Activated naive CD8-positive, alpha-beta T cell (primary cell): Measurements from ENCODE around the gene ZPR1.

Experiments used
- H3K27ac Mint-ChIP-seq: one replicate; pipeline ENCODE4 v1.8.0; 2021; ENCODE audit warnings: mixed read lengths
- H3K27me3 Mint-ChIP-seq: one replicate; pipeline ENCODE4 v1.8.0; 2021; ENCODE audit warnings: mixed read lengths
- H3K36me3 Mint-ChIP-seq: one replicate; pipeline ENCODE4 v1.8.0; 2021; ENCODE audit warnings: mixed read lengths
- H3K4me1 Mint-ChIP-seq: one replicate; pipeline ENCODE4 v1.8.0; 2021; ENCODE audit warnings: low read depth, mixed read lengths
- H3K4me3 Mint-ChIP-seq: one replicate; pipeline ENCODE4 v1.8.0; 2021; ENCODE audit warnings: mild to moderate bottlenecking, mixed read lengths
- H3K9me3 Mint-ChIP-seq: one replicate; pipeline ENCODE4 v1.8.0; 2021; ENCODE audit warnings: low read depth, mixed read lengths

ZPR1 gene

GRCh38 chr11:116791002-116791812 lies 3.4 kb upstream of the ZPR1 start:
- no peak overlapping the region for H3K27ac Mint-ChIP-seq
- peaks cover 24% of the 10 kb centered on the region for H3K4me1 Mint-ChIP-seq
- H3K4me3 Mint-ChIP-seq: peak overlapping the region; percentile 42
- H3K36me3 Mint-ChIP-seq: peaks cover 3% of the 10 kb centered on the region
- no peaks in the 10 kb centered on the region for H3K9me3 Mint-ChIP-seq
- no peaks in the 10 kb centered on the region for H3K27me3 Mint-ChIP-seq

GRCh38 chr11:116790167-116791001 lies 2.6 kb upstream of the ZPR1 start:
- Mint-ChIP-seq H3K9me3 (no peaks in the 10 kb centered on the region), H3K4me3 (no peak overlapping the region), H3K4me1 (peaks cover 33% of the 10 kb centered on the region), H3K27ac (no peak overlapping the region), H3K36me3 (peaks cover 3% of the 10 kb centered on the region), H3K27me3 (no peaks in the 10 kb centered on the region)

- Mint-ChIP-seq H3K9me3 (no peaks in the 10 kb centered on the region), H3K36me3 (peaks cover 3% of the 10 kb centered on the region), H3K27ac (no peak overlapping the region), H3K27me3 (no peaks in the 10 kb centered on the region), H3K4me1 (peaks cover 44% of the 10 kb centered on the region), H3K4me3 (peak overlapping the region; percentile 99)
Observed at GRCh38 chr11:116788975-116789374, 1.2 kb upstream of the ZPR1 start.

- Mint-ChIP-seq H3K36me3 (peaks cover 3% of the 10 kb centered on the region), H3K27ac (peak overlapping the region; percentile 95), H3K4me1 (peaks cover 44% of the 10 kb centered on the region), H3K9me3 (no peaks in the 10 kb centered on the region), H3K27me3 (no peaks in the 10 kb centered on the region), H3K4me3 (peak overlapping the region; percentile 99)
Observed at GRCh38 chr11:116788534-116788933, 711 bp upstream of the ZPR1 start.

GRCh38 chr11:116787436-116787785 lies 412 bp downstream of the ZPR1 start:
- peak overlapping the region; percentile 90 for H3K27ac Mint-ChIP-seq
- H3K27me3 Mint-ChIP-seq: no peaks in the 10 kb centered on the region
- H3K36me3 Mint-ChIP-seq: peaks cover 6% of the 10 kb centered on the region
- no peaks in the 10 kb centered on the region for H3K9me3 Mint-ChIP-seq
- peak overlapping the region; percentile 99 for H3K4me3 Mint-ChIP-seq
- peaks cover 53% of the 10 kb centered on the region for H3K4me1 Mint-ChIP-seq

GRCh38 chr11:116786966-116787365 lies 857 bp downstream of the ZPR1 start:
- H3K27me3 Mint-ChIP-seq: no peaks in the 10 kb centered on the region
- peaks cover 6% of the 10 kb centered on the region for H3K36me3 Mint-ChIP-seq
- peaks cover 57% of the 10 kb centered on the region for H3K4me1 Mint-ChIP-seq
- H3K27ac Mint-ChIP-seq: peak overlapping the region; percentile 90
- H3K4me3 Mint-ChIP-seq: peak overlapping the region; percentile 99
- H3K9me3 Mint-ChIP-seq: no peaks in the 10 kb centered on the region

- peaks cover 59% of the 10 kb centered on the region for H3K4me1 Mint-ChIP-seq
- H3K27ac Mint-ChIP-seq: peak overlapping the region; percentile 59
- H3K4me3 Mint-ChIP-seq: peak overlapping the region; percentile 99
- H3K27me3 Mint-ChIP-seq: no peaks in the 10 kb centered on the region
- H3K36me3 Mint-ChIP-seq: peaks cover 7% of the 10 kb centered on the region
- H3K9me3 Mint-ChIP-seq: no peaks in the 10 kb centered on the region
Observed at GRCh38 chr11:116786326-116786725, 1.5 kb downstream of the ZPR1 start.

GRCh38 chr11:116782728-116783127 lies 5.1 kb downstream of the ZPR1 start:
- peaks cover 15% of the 10 kb centered on the region for H3K36me3 Mint-ChIP-seq
- H3K27me3 Mint-ChIP-seq: no peaks in the 10 kb centered on the region
- no peaks in the 10 kb centered on the region for H3K9me3 Mint-ChIP-seq
- H3K4me1 Mint-ChIP-seq: peaks cover 67% of the 10 kb centered on the region
- no peak overlapping the region for H3K4me3 Mint-ChIP-seq
- H3K27ac Mint-ChIP-seq: peak overlapping the region; percentile 28

GRCh38 chr11:116778556-116778955 lies 9.3 kb downstream of the ZPR1 start:
- Mint-ChIP-seq H3K36me3 (peaks cover 23% of the 10 kb centered on the region), H3K4me3 (no peak overlapping the region), H3K27me3 (no peaks in the 10 kb centered on the region), H3K4me1 (peaks cover 59% of the 10 kb centered on the region), H3K27ac (peak overlapping the region; percentile 58), H3K9me3 (no peaks in the 10 kb centered on the region)

- no peaks in the 10 kb centered on the region for H3K27me3 Mint-ChIP-seq
- H3K4me3 Mint-ChIP-seq: no peak overlapping the region
- peak overlapping the region; percentile 93 for H3K27ac Mint-ChIP-seq
- peaks cover 52% of the 10 kb centered on the region for H3K4me1 Mint-ChIP-seq
- H3K36me3 Mint-ChIP-seq: peaks cover 20% of the 10 kb centered on the region
- no peaks in the 10 kb centered on the region for H3K9me3 Mint-ChIP-seq
Observed at GRCh38 chr11:116777056-116777455, 10.8 kb downstream of the ZPR1 start.

GRCh38 chr11:116776522-116776984 lies 11.3 kb downstream of the ZPR1 start:
- H3K9me3 Mint-ChIP-seq: no peaks in the 10 kb centered on the region
- peak overlapping the region; percentile 93 for H3K27ac Mint-ChIP-seq
- H3K4me3 Mint-ChIP-seq: no peak overlapping the region
- H3K4me1 Mint-ChIP-seq: peaks cover 56% of the 10 kb centered on the region
- no peaks in the 10 kb centered on the region for H3K27me3 Mint-ChIP-seq
- peaks cover 20% of the 10 kb centered on the region for H3K36me3 Mint-ChIP-seq

GRCh38 chr11:116775975-116776374 lies 11.8 kb downstream of the ZPR1 start:
- H3K27me3 Mint-ChIP-seq: no peaks in the 10 kb centered on the region
- peak overlapping the region; percentile 61 for H3K4me3 Mint-ChIP-seq
- H3K27ac Mint-ChIP-seq: peak overlapping the region; percentile 93
- H3K4me1 Mint-ChIP-seq: peaks cover 56% of the 10 kb centered on the region
- H3K9me3 Mint-ChIP-seq: no peaks in the 10 kb centered on the region
- H3K36me3 Mint-ChIP-seq: peaks cover 15% of the 10 kb centered on the region

GRCh38 chr11:116774661-116775060 lies 13.2 kb downstream of the ZPR1 start:
- Mint-ChIP-seq H3K36me3 (peaks cover 15% of the 10 kb centered on the region), H3K9me3 (no peaks in the 10 kb centered on the region), H3K4me1 (peaks cover 60% of the 10 kb centered on the region), H3K27me3 (no peaks in the 10 kb centered on the region), H3K4me3 (no peak overlapping the region), H3K27ac (peak overlapping the region; percentile 64)

GRCh38 chr11:116773203-116774097 lies 14.4 kb downstream of the ZPR1 start:
- Mint-ChIP-seq H3K27ac (peak overlapping the region; percentile 99), H3K4me1 (peaks cover 54% of the 10 kb centered on the region), H3K4me3 (peak overlapping the region; percentile 100), H3K36me3 (peaks cover 11% of the 10 kb centered on the region), H3K9me3 (no peaks in the 10 kb centered on the region), H3K27me3 (no peaks in the 10 kb centered on the region)
